ENCODE results near the gene THOC2.
"Not testable (repeated sequence)": the region's sequence is repeated elsewhere in the genome, so short reads cannot be mapped to it uniquely, and the experiment has no call there.

Gene THOC2

DNA sequence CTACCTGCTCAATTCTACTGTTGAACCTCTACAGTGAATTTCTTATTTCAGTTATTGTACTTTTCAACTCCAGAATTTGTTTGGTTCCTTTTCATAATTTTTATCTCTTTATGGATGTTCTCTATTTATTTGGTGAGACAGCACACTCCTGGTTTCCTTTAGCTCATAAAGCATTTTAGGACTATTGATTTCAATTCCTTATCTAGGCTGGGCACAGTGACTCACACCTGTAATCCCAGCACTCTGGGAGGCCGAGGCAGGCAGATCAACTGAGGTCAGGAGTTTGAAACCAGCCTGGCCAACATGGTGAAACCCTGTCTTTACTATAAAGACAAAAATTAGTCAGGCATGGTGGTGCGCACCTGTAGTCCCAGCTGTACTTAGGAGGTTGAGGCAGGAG, 57.7 kb downstream of the THOC2 start:
- no peak overlapping the region for H3K4me2 ChIP-seq (ENCODE audit: low read length)
- no peaks in the 10 kb centered on the region for H3K9me3 ChIP-seq (ENCODE audit: control insufficient read depth, low read length)
- H2AFZ ChIP-seq = no peak overlapping the region
- H3K36me3 ChIP-seq (ENCODE audit: control insufficient read depth, insufficient read depth, low read length) = no peaks in the 10 kb centered on the region
- H3K27me3 ChIP-seq (ENCODE audit: control insufficient read depth, insufficient read depth, low read length) = no peaks in the 10 kb centered on the region
- no peak overlapping the region for H3K4me3 ChIP-seq (ENCODE audit: low read depth, low read length)
- no peaks in the 10 kb centered on the region for H3K4me1 ChIP-seq
- H3K27ac ChIP-seq = no peak overlapping the region
- TF ChIP-seq, protein P1, sequence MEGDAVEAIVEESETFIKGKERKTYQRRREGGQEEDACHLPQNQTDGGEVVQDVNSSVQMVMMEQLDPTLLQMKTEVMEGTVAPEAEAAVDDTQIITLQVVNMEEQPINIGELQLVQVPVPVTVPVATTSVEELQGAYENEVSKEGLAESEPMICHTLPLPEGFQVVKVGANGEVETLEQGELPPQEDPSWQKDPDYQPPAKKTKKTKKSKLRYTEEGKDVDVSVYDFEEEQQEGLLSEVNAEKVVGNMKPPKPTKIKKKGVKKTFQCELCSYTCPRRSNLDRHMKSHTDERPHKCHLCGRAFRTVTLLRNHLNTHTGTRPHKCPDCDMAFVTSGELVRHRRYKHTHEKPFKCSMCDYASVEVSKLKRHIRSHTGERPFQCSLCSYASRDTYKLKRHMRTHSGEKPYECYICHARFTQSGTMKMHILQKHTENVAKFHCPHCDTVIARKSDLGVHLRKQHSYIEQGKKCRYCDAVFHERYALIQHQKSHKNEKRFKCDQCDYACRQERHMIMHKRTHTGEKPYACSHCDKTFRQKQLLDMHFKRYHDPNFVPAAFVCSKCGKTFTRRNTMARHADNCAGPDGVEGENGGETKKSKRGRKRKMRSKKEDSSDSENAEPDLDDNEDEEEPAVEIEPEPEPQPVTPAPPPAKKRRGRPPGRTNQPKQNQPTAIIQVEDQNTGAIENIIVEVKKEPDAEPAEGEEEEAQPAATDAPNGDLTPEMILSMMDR (IDR thresholded peaks at IDR 0.05) = no peak
- no peak overlapping the region for H3K9ac ChIP-seq
- no peaks in the 10 kb centered on the region for H3K79me2 ChIP-seq

DNA sequence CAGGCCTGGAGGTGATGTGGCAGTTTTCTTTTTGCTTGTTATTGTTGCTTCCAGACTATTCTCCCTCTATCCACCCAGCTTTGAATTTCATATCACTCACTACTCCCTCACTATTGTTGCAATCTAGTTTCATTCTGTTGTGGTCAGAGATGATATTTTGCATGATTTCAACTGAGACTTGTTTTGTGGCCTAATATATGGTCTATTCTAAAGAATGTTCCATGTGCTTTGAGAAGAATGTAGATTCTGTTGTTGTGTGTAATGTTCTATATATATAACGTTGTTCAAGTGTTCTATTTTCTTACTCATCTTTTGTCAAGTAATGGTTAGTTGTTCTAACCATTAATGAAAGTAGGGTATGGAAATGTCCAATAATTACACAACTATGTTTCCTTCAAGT, 59.0 kb downstream of the THOC2 start:
- no peaks in the 10 kb centered on the region for H3K27me3 ChIP-seq (ENCODE audit: control insufficient read depth, insufficient read depth, low read length)
- H3K4me3 ChIP-seq (ENCODE audit: low read depth, low read length) = no peak overlapping the region
- TF ChIP-seq, protein P1 (IDR thresholded peaks at IDR 0.05) = no peak
- no peaks in the 10 kb centered on the region for H3K4me1 ChIP-seq
- no peaks in the 10 kb centered on the region for H3K9me3 ChIP-seq (ENCODE audit: control insufficient read depth, low read length)
- no peaks in the 10 kb centered on the region for H3K79me2 ChIP-seq
- H3K9ac ChIP-seq = no peak overlapping the region
- H2AFZ ChIP-seq = no peak overlapping the region
- no peak overlapping the region for H3K4me2 ChIP-seq (ENCODE audit: low read length)
- H3K36me3 ChIP-seq (ENCODE audit: control insufficient read depth, insufficient read depth, low read length) = no peaks in the 10 kb centered on the region
- H3K27ac ChIP-seq = no peak overlapping the region

DNA sequence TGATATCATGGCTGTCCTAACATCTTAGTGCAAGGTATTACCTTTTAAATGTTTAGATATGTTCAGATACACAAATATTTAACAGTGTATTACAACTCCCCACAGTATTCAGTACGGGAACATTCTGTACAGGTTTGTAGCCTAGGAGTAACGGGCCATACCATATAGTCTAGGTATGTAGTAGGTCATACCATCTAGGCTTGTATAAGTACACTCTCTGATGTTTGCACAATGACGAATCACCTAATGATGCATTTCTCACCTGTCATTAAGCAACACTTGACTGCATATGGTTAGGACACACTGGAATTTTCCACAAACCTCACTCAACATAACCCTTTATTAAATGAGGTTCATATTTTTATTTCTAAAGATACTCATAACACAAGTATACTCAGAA, 67.7 kb downstream of the THOC2 start:
- Histone ChIP-seq H3K27ac (no peak overlapping the region), H3K27me3 (ENCODE audit: control insufficient read depth, insufficient read depth, low read length) (no peaks in the 10 kb centered on the region), H3K36me3 (ENCODE audit: control insufficient read depth, insufficient read depth, low read length) (no peaks in the 10 kb centered on the region), H3K79me2 (no peaks in the 10 kb centered on the region), H3K9me3 (ENCODE audit: control insufficient read depth, low read length) (no peaks in the 10 kb centered on the region), H3K4me2 (ENCODE audit: low read length) (no peak overlapping the region), H3K4me3 (ENCODE audit: low read depth, low read length) (no peak overlapping the region), H3K9ac (no peak overlapping the region), H2AFZ (no peak overlapping the region), H3K4me1 (peaks cover 4% of the 10 kb centered on the region)
- TF ChIP-seq, protein P1 (IDR thresholded peaks at IDR 0.05) = no peak

DNA sequence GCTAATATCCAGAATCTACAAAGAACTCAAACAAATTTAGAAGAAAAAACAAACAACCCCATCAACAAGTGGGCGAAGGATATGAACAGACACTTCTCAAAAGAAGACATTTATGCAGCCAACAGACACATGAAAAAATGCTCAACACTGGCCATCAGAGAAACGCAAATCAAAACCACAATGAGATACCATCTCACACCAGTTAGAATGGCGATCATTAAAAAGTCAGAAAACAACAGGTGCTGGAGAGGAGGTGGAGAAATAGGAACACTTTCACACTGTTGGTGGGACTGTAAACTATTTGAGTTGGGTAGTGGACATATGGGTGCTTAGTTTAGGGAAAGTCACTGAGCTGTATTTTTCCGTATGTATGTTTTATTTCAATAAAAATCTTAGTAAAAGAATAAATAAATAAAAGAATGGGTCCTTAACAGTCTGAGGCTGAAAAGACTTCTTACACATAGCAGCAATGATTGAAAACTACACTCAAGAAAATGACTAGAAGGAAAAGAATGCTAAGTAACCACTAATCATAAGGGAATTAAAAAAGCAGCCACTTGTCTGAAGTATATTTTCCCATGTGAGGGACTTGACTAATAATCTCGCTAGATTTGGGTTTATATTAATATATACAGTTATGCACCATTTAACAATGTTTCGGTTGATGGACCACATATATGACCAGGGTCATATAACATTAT, 68.2 kb downstream of the THOC2 start:
- H3K4me2 ChIP-seq (ENCODE audit: low read length); H3K9ac ChIP-seq; H3K9me3 ChIP-seq (ENCODE audit: control insufficient read depth, low read length); H3K27me3 ChIP-seq (ENCODE audit: control insufficient read depth, insufficient read depth, low read length); H2AFZ ChIP-seq; H3K4me1 ChIP-seq; H3K79me2 ChIP-seq; H3K36me3 ChIP-seq (ENCODE audit: control insufficient read depth, insufficient read depth, low read length); H3K4me3 ChIP-seq (ENCODE audit: low read depth, low read length); H3K27ac ChIP-seq: not testable (repeated sequence)

DNA sequence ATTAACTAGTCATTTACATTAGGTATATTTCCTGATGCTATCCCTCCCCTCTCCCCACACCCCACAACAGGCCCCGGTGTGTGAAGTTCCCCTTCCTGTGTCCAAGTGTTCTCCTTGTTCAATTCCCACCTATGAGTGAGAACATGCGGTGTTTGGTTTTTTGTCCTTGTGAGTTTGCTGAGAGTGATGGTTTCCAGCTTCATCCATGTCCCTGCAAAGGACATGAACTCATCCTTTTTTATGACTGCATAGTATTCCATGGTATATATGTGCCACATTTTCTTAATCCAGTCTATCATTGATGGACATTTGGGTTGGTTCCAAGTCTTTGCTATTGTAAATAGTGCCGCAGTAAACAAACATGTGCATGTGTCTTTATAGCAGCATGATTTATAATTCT, 69.1 kb downstream of the THOC2 start:
- not testable (repeated sequence) for H3K79me2 ChIP-seq; H2AFZ ChIP-seq; H3K9ac ChIP-seq; H3K4me1 ChIP-seq; H3K9me3 ChIP-seq (ENCODE audit: control insufficient read depth, low read length); H3K27me3 ChIP-seq (ENCODE audit: control insufficient read depth, insufficient read depth, low read length); H3K36me3 ChIP-seq (ENCODE audit: control insufficient read depth, insufficient read depth, low read length); H3K4me3 ChIP-seq (ENCODE audit: low read depth, low read length); H3K27ac ChIP-seq; H3K4me2 ChIP-seq (ENCODE audit: low read length)

DNA sequence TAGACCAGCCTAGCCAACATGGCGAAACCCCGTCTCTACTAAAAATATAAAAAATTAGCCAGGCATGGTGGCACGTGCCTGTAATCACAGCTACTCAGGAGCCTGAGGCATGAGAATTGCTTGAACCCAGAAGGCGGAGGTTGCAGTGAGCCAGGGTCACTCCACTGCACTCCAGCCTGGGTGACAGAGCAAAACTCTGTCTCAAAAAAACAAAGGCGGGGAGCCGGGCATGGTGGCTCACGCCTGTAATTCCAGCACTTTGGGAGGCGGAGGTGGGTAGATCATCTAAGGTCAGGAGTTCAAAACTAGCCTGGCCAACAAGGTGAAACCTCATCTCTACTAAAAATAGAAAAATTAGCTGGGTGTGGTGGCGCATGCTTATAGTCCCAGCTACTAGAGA, 76.3 kb downstream of the THOC2 start:
- not testable (repeated sequence) for H2AFZ ChIP-seq; H3K4me2 ChIP-seq (ENCODE audit: low read length); H3K36me3 ChIP-seq (ENCODE audit: control insufficient read depth, insufficient read depth, low read length); H3K9ac ChIP-seq; H3K27me3 ChIP-seq (ENCODE audit: control insufficient read depth, insufficient read depth, low read length); H3K4me1 ChIP-seq; H3K79me2 ChIP-seq; H3K27ac ChIP-seq; H3K4me3 ChIP-seq (ENCODE audit: low read depth, low read length); H3K9me3 ChIP-seq (ENCODE audit: control insufficient read depth, low read length)

DNA sequence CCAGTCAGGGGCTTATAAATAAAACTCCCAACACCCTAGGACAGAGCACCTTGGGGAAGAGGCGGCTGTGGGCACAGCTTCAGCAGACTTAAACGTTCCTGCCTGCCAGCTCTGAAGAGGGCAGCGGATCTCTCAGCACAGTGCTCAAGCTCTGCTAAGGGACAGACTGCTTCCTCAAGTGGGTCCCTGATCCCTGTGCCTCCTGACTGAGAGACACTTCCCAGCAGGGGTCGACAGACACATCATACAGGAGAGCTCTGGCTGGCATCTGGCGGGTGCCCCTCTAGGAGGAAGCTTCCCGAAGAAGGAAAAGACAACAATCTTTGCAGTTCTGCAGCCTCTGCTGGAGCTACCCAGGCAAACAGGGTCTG, 84.1 kb downstream of the THOC2 start:
- H3K4me2 ChIP-seq (ENCODE audit: low read length); H3K9me3 ChIP-seq (ENCODE audit: control insufficient read depth, low read length); H3K79me2 ChIP-seq; H3K4me3 ChIP-seq (ENCODE audit: low read depth, low read length); H3K4me1 ChIP-seq; H3K27me3 ChIP-seq (ENCODE audit: control insufficient read depth, insufficient read depth, low read length); H3K36me3 ChIP-seq (ENCODE audit: control insufficient read depth, insufficient read depth, low read length); H3K27ac ChIP-seq; H3K9ac ChIP-seq; H2AFZ ChIP-seq: not testable (repeated sequence)

Data from parathyroid adenoma (tissue), 2 donors.